Left renal cortex interstitium (tissue), 4 donors: ENCODE results near the gene EXOG. TPM values are rescaled to one million over a fixed set of nuclear protein-coding genes. Genes with fewer than 3 reads are reported as not detected.
A peak's percentile ranks its signal among the peaks of the same experiment; 100 is the strongest.

Experiments
- DNase-seq, 4 donors: peaks; one replicate each; pipeline ENCODE4 v3.0.0-alpha.2; 2013; ENCODE audit warnings: low read depth in 4 of 4, low spot score in 2 of 4, missing footprints in 1 of 4
- polyA plus RNA-seq, 4 donors: library from polyadenylated mRNA; unstranded; fragments of 120-200 nt; gene quantifications; one replicate each; pipeline ENCODE4 v1.2.1, GENCODE V29; 2013; ENCODE audit not compliant: insufficient read length in 4 of 4

Gene EXOG
- polyA plus RNA-seq, 4 donors: 11.4 to 22.4 (median 15.8) TPM

DNA sequence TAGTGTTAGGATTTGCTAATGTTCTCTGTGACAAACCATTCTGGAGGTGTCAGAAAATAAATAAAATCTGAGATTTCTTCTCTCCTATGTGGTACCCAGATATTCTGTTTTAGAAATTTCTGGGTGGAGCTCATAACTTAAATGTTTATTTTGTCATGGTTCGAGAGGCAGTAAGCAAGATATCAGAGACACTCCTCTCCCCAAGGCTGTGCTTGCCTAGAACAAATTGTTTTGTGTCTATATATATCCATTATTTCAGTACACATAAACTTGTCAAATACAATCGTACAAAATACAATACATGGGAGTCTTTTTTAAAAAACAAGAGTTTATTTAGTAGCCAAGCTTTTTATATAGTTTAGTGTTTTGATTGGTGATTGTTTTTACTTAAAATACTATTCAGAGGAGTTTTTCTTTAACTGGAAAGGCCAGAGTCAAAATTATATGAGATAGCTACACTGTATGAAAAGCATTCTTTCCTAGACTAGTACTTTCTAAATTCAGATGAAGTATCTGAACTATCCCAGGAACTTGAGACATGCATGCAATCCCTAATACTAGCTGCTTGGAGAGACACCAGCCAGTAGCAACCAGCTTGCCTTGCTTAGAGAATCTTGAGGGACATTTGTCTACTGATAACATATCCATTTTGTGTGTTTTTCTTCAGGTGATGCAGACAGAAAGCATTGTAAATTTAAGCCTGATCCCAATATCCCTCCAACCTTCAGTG, 4.7 kb downstream of the EXOG start:
- no peak for DNase-seq

DNA sequence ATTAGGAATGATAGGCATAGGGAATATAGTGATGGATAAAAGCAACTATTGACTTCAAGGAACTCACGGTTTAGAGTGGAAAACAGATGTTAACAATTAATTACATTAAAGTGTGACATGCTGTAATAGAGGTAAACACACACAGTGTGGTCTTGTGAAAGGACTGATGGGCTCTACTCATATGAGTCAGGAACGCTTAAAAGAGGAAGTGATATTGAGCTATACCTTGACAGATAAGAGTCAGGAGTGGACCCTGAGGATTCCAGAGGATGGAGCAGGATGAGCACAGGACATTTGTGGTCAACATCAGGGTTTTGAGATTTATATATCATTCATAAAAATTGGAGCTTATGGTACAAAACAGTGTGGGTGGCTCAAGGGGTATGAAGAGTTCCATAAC, 11.0 kb downstream of the EXOG start:
- DNase-seq: no peak

DNA sequence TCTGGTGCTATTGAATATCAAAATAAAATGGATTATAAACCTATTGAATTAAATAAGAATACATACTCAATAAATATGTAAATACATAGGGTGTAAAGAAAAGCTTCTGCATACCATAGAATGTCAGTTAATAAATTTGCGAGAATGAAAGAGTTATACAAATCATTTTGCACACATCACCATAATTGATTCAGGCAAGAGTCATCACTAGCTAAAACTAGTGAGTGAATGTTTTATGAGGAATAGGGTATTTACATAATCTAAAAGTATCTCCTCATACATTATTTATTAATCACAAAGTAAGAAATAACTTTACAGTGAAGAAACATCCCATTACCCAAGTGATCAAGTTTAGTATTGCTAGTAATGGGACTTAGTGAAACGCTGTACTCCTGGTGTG, 13.6 kb downstream of the EXOG start:
- DNase-seq: no peak

DNA sequence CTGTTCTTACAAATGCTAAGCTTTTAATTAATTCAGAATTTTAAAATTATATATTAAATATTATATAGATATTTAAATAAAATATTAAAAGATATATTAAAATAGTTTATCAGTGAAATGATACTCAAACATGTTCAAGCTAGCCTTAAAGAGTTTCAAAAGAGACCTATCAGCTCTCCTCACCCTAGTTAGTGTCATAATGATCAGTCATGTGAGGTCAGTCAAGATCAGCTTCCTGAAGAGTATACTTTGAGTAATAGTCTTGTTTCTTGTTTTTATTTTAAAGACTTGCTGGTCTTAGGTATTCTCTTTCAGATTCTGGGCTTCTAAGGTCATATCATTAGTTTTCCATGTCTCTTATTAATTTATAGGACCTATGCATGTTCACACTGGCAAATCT, 14.5 kb downstream of the EXOG start:
- DNase-seq: no peak

DNA sequence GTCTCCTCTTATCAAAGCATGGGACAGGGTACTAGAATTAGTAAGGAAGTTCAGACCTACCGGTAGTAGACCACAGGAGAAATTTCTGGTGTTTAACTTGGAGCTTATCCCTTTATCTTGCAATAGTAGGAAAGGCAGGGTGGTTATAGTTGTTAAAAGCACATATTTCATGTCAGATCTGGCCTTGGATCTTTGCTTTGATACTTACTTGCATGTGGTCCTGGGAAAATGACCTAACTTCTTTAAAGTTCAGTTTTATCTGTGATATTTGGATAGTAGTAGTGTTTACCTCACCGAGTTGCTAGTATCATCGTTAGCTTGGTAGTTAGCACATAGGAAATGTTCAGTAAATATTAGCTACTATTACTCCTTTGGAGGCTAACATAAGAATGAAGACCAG, 15.4 kb downstream of the EXOG start:
- no peak for DNase-seq

DNA sequence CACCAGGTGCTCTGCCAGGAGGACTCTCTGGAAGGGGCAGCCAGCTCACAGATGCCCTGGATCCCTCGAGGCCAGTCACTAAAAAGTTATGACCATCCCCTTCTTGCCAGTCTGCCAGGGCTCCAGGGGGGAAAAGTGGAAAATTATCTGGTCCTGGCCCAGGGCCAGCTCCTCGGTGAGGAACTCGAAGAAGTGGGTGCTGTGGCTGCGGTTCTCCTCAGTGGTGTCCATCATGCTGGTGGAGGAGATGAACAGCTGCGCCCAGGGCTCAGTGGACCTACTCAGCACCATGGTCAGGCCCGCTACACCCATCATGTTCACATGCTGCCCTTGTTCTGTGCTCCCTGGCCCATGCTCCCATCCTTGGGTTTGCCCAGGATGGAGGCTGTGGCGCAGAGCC, 19.2 kb downstream of the EXOG start:
- DNase-seq: no peak

DNA sequence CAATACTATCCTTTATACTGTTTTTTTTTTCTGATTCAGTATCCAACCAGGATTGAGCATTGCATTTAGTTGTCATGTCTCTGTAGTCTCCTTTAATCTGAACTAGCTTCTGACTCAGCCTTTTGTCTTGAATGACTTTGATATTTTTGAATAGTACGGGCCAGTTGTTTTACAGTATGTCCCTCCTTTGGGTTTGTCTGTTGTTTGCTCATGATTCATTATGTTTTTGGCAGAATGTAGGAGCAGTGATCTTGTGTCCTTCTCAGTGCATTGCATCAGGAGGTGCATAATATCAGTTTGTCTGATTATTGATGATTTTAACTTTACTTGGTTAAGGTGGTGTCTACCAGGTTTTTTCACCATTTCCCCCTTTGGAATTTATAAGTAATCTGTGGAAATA, 20.5 kb downstream of the EXOG start:
- DNase-seq: no peak

DNA sequence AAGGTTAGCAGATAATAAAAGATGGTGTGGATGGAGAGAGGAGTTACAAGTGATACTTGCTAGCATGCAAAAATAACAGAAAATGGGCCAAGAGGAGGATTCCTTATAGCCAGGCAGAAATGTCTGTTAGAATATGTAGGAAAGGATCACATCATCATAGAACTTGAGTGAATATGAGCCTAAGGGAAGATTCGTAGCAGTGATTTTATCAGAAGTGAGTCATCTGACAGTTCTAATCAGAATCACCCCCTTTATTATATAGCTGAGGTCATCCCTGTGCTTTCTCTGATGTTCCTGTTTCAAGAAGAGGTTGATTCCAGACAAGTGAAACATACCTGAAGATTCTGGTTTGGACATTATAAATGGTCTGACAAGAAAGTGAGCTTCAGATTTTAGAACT, 22.9 kb downstream of the EXOG start:
- no peak for DNase-seq

DNA sequence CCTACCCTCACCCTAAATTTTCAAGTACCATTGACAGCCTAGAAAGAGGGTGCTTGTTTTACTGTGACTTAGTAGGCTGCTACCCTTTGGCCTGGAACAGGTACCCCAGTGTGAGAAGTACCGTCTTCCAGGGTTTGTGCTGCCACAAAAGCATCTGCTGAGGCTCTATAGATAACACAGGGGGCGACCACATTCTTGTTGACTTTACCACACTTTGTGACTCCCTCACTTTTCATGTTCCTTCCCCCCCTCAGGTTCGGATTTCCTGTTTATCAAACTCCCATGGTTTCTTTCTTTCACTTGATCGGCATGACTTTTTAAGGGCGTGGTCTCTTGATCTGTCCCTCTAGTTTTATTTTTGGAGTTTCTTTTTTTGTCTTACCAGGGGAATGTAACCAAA, 23.5 kb downstream of the EXOG start:
- DNase-seq: no peak

DNA sequence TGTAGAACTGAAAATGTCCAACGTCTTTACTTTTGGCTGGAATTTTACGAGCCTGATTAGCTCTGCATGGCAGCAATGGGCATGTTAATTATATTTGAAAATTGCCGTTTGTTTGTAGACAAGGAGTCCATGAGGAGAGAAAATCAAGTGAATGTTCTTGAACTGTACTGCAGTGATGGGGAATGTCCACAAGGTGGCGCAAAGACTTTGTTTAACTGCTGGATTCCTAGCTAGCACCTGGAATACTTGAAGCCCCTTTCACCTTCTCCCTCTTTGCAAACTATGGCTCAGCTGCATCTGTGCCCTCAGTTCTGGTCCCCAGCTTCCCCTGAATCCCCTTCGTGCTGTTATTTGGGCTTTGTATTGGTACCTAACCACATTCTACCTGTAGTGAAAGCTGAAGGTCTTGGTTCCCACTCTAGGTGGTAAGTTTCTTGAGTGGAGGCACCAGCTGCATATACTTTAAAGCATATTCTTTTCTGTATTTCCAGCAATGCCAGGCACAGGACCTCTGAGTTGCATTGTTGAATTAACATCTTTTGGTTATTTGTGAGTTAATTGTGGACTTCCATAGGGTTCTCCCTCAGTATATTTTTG, 25.3 kb downstream of the EXOG start:
- DNase-seq: peak; percentile 50 to 69 (median 55)

DNA sequence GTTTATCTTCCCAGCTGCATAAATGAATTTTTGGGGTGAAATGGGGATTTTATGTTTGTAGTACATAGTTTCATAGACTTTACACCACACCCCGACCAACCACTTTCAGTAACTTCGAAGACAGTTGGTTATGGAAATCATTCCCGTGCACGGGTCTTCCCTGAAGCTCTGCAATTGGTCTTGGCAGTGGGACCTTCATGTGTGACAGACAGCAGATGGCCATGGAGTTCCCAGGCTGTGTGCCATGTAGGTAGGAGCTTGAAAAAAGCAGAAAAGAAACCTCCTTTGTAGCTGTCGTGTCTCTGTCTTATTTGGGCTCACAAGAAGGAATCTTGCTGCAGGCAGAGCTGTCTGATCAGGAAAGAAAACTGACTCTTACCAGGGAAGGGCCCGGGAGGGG, 25.9 kb downstream of the EXOG start:
- DNase-seq: no peak

DNA sequence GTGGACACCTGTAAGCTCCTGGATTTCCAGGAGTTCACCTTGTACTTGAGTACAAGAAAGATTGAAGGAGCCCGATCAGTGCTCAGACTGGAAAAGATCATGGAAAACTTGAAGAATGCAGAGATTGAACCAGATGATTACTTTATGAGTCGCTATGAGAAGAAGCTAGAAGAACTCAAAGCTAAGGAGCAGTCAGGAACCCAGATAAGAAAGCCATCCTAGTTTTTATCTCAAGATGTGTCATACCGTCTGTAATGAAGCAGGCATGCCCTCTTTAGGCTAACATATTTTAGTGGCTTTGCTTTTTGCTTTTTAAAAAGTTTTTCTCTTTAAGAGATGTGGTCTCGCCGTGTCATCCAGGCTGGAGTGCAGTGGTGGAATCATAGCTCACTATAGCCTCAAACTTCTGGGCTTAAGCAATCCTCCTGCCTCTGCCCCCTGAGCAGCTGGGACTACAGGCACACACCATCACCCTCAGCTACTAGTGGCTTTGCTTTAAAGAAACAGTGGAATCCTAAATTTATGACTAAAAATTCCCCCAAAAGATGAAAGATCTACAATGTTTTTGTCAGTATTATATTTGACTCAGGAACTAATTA, 28.1 kb downstream of the EXOG start:
- DNase-seq: no peak

DNA sequence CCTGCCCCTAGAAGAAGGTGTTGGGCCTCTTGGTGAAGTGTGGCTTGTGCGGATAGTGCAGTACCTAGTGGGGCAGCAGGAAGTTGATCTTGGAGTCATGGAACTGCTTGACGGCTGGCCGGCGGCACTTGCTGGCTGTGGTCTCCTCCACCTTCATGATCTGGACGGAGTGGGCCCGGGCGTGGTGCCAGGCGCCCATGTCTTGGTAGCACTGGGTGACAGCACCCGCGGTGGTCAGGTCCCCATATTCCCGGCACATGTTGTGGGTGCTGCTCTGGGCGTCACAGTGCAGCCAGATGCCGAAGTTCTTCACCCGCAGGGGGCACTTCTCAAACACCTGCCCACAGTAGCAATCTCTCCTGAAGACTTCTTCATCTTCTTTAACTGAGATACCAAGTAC, 30.7 kb downstream of the EXOG start:
- no peak for DNase-seq

DNA sequence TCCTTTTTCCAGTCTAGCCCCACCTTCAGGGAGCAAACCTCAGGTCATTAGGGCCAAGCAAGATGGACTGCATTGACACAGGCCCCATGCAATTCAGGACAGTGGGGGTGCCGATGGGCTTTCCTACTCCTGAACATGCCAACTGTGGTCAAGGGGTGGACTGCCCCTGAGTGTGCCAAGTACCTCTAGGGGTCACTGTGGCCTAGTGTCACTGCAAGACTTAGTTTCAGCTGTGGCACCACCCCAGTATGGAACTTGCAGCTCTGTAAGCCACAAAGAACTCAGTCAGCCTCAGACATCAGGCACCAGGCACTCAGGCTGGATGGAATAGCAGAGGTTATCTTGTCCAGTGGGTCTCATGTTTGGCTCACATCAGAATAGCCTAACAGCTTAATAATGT, 32.3 kb downstream of the EXOG start:
- DNase-seq: no peak

DNA sequence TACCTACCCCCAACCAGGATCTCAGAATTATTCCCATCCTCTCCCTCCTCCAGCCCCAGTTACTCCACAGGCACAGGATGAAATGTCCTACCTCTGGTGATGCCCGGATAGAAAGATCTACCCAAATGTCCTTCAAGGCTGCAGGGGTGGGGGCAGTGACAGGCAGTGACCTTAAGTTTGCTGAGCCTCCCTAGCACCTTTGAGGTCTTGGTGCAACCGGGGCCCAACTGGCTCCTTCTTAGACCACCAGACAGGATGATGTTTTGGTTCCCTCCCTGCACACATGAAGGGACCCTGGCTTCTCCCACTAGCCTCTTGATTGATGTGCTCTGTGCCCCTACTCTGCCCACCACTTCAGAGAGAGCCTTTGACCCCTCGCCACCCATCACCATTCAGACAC, 36.4 kb downstream of the EXOG start:
- DNase-seq: no peak

DNA sequence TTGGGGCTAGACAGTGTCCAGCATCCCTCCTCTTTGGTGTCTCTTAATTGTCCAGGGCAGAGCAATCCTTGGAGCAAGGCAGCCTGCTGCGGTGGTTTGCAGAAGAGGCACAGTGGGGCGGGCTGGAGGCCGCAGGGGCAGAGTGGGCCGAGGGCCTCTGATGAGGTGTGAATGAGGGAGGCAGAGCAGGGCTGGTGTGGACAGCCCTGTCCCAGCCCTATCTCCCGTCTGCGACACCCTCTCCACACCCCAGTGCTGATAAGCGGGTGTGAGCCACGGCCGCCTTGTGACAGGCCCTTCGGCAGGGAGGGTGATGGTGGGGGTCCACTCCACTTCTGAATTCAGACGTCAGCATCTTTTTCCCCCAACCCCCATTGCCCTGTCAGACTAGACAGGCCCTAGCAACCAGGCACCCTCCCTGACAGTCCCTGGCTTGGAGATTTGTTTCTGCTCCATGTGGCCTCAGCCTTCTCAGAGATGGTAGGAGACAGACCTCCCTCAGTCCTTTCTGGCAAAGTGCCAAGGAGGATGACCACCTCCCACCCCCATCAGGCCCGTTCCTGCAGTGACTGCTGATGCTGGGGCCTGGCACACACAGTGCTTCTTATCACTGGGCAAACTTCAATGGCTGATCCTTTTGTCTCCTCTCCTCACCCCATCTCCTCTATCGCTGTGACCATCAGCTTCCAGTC, 37.3 kb downstream of the EXOG start:
- DNase-seq: no peak

DNA sequence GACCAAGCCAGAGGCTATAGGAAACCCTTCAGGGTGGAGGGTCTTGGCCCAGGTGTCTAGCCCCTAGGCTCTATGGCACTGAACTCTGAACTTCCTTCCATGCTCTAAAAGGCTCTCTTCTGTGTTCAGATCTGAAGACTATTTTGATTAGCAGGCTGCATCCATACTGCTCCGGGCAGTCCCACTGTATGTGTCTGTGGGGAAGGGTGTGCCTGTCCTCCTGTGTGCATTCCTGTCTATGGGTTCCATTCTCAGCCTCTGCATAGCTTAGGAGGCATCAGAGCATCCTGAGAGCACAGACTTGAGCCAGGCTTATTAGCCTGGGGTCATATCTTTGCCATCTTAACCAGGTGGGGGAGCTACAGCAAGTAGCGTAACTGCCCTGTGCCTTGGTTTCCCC, 38.0 kb downstream of the EXOG start:
- DNase-seq: no peak

DNA sequence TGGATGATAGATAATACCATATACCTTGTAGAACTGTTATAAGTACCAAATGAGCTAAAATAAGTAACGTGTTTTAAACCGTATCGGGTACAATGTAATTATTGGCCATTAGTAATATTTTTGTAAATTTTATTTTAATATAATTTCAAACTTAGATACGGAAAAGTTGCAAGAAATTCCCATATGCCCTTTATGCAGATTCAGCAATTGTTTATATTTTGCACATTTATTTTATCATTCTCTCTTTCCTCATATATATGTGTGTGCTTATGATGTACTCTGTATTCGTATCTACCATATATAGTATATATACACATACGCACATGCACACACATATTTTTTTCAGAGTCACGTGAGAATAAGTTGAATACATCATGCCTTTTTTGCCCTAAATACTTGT, 38.5 kb downstream of the EXOG start:
- no peak for DNase-seq

DNA sequence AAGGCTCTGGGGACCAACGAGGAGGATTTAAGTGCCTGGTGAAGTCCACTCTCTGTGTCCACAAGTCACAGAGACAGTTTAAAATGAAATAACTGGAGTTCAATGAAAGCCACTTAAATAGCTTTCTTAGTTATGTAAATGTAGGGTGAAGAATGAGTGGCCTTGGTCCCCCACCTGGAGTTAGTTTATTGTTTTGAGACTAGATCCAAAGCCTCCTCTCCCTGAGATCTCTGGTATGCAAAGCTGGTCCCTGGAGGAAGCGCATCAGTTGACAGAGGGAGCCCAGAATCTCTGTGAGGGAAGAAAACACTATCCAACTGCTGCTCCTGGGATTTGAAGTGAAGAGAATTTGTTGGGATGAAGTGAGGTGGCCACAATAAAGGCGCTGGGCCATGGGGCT, 40.5 kb downstream of the EXOG start:
- no peak for DNase-seq

DNA sequence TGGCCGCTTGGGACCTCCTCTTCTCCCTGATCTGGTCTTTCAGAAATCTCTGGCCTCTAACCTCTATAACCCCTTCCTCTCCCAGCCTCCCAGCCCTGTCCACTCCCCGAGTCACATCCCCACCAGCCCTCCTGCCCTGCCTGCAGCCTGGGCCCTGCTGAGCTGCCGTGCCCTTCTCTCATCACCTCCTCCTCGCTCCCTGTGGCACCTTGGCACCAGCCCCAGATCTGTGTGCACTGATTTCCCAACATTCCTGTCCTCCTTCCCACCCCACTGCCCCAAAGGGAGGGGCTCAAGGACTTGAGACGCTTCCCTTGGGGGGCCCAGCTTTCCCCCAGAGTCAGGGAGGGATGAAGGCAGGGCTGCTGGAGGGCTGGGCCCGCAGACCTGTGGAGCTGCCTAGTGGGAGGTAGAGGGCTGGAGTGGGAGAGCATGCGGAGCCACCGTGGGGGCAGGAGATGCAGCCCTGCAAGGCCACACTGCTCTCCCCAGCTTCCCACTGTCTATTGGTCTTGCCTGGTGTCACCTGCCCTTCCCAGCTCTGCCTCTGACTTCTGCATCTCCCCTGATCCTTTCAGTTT, 42.7 kb downstream of the EXOG start:
- no peak for DNase-seq

DNA sequence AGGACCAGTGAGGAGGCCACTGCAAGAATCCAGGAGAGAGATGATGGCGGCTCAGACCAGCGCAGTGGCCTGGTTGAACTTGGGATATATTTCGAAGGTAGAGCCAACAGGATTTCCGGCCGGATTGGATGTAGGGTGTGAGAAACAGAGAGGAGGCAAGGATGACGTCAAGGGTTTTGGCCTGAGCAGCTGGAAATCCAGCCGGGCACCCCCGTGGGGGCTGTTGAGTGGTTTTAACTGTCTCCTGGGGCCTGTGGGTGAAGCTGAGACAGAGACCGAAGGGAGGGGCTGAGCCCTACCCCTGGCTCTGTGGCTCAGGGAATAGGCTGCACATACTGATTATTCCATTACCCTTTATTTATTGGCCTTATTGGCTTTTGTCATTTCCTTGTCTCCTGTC, 45.7 kb downstream of the EXOG start:
- DNase-seq: no peak
